Stomach (tissue), 4 donors: ENCODE measurements around the gene KIFC3.

Experiments used
- EP300 ChIP-seq: sonication (generic); formaldehyde crosslinking; IDR thresholded peaks from one replicate; pipeline ENCODE4 v1.6.1; 2017; ENCODE audit warnings: antibody characterized with exemption
- POLR2A ChIP-seq, 4 donors: fragments of 450-650 bp; IDR thresholded peaks; one replicate each; pipeline ENCODE4 v1.6.1; 2016; ENCODE audit warnings: antibody characterized with exemption in 4 of 4, control low read depth in 2 of 4, mild to moderate bottlenecking in 1 of 4, moderate library complexity in 1 of 4
- TF ChIP-seq, protein P1 (sequence below), 7 experiments: fragments of 450-650 bp in 4 of 7; fragments of 200-600 bp in 3 of 7; sonication (generic) in 3 of 7; IDR thresholded peaks; one replicate each; pipeline ENCODE4 v1.5.1; 2016 to 2019; ENCODE audit warnings: antibody characterized with exemption in 7 of 7, control low read depth in 2 of 7, mild to moderate bottlenecking in 1 of 7

DNA sequence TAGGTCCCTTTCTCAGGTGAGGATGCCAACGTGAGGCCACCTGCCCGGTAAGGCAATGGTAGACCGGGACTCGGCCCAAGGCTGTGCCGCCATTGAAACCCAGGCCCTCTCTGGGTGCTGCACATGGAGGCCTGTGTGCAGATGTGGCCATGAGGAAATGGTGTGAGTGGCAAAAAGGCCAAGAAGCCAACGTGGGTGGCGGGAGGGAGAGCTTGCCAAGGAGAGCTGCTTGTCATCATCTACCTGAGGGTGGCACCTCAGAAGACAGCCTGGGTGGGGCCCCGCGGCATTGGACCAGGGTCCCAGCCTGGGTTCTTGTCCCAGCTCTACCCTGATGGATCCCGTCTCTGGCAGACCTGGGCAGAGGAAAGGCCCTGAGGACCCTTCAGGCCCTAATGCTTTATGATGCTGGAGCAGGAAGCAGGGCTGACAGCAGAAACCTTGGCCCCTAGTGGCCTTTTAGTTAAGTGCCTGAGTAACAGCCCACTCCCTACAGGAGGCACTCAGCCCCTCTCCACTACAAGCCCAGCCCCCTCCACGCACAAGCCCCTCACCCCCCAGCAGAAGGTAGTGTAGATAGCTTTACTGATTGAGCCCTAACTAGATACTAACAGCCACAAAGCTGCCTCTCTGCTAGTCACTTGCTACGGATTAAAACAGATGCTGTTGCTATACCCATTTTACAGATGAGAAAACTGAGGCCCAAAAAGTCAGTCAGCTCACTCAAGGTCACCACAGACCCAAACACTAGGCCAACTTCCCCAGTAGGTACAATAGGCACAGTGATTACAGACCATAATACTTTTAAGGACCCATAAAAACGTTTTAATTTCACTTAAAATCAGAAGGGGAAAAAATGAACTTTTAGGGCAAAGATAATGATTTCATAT is 26.2 kb upstream of the KIFC3 start:
- TF ChIP-seq EP300: no peak
- TF ChIP-seq, protein P1, sequence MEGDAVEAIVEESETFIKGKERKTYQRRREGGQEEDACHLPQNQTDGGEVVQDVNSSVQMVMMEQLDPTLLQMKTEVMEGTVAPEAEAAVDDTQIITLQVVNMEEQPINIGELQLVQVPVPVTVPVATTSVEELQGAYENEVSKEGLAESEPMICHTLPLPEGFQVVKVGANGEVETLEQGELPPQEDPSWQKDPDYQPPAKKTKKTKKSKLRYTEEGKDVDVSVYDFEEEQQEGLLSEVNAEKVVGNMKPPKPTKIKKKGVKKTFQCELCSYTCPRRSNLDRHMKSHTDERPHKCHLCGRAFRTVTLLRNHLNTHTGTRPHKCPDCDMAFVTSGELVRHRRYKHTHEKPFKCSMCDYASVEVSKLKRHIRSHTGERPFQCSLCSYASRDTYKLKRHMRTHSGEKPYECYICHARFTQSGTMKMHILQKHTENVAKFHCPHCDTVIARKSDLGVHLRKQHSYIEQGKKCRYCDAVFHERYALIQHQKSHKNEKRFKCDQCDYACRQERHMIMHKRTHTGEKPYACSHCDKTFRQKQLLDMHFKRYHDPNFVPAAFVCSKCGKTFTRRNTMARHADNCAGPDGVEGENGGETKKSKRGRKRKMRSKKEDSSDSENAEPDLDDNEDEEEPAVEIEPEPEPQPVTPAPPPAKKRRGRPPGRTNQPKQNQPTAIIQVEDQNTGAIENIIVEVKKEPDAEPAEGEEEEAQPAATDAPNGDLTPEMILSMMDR (IDR thresholded peaks at IDR 0.05): no peak
- no peak for TF ChIP-seq POLR2A (IDR thresholded peaks at IDR 0.05)
